Activated CD4-positive, alpha-beta T cell treated with anti-CD3 and anti-CD28 coated beads, Interleukin-10, Interleukin-2, amounts not matched to agents 100 ng/mL and 50 ng/mL, durations not matched to agents 16 hours and 8 hours (primary cell): ENCODE measurements around the gene POLR1G.
"Not testable (repeated sequence)": the region's sequence is repeated elsewhere in the genome, so short reads cannot be mapped to it uniquely, and the experiment has no call there.

ENCODE experiments used
- DNase-seq: peaks from one replicate; pipeline ENCODE4 v3.0.0-alpha.2; 2020

Gene POLR1G

GRCh38 chr19:45400192-45400591, 6.3 kb upstream of the POLR1G start:
- no peak for DNase-seq

GRCh38 chr19:45401815-45402214, 4.6 kb upstream of the POLR1G start:
- DNase-seq, result no peak

- DNase-seq, result peak; percentile 29
Measured at GRCh38 chr19:45402298-45403061, 4.0 kb upstream of the POLR1G start.

- DNase-seq, result no peak
Measured at GRCh38 chr19:45403272-45403671, 3.2 kb upstream of the POLR1G start.

- peak; percentile 77 for DNase-seq
Measured at GRCh38 chr19:45403781-45404556, 2.5 kb upstream of the POLR1G start.

- DNase-seq, result peak; percentile 77
Measured at GRCh38 chr19:45404557-45405434, 1.6 kb upstream of the POLR1G start, which contains the start of gene PPP1R13L. Gene PPP1R13L, minus strand, starts transcription at chr19:45405069. Its CDS starts 6,751 bp downstream, at chr19:45398318.

GRCh38 chr19:45405435-45406225, 814 bp upstream of the POLR1G start:
- DNase-seq, result peak; percentile 89

GRCh38 chr19:45407091-45407375, 589 bp downstream of the POLR1G start:
- DNase-seq, result no peak

GRCh38 chr19:45407585-45407984, 1.1 kb downstream of the POLR1G start:
- not testable (repeated sequence) for DNase-seq

- no peak for DNase-seq
Measured at GRCh38 chr19:45408121-45408520, 1.7 kb downstream of the POLR1G start.

- DNase-seq, result no peak
Measured at GRCh38 chr19:45408830-45409556, 2.5 kb downstream of the POLR1G start.

- no peak for DNase-seq
Measured at GRCh38 chr19:45409557-45409920, 3.1 kb downstream of the POLR1G start.

- DNase-seq, result not testable (repeated sequence)
Measured at GRCh38 chr19:45410330-45410729, 3.9 kb downstream of the POLR1G start.

GRCh38 chr19:45413497-45413896, 7.1 kb downstream of the POLR1G start:
- no peak for DNase-seq

GRCh38 chr19:45414468-45414867, 8.0 kb downstream of the POLR1G start:
- no peak for DNase-seq

- no peak for DNase-seq
Measured at GRCh38 chr19:45417151-45417550, 10.7 kb downstream of the POLR1G start.

- DNase-seq, result no peak
Measured at GRCh38 chr19:45418802-45419201, 12.4 kb downstream of the POLR1G start.

GRCh38 chr19:45419396-45419795, 13.0 kb downstream of the POLR1G start:
- peak; percentile 52 for DNase-seq

GRCh38 chr19:45419895-45420294, 13.5 kb downstream of the POLR1G start:
- DNase-seq, result no peak

- no peak for DNase-seq
Measured at GRCh38 chr19:45420356-45420755, 13.9 kb downstream of the POLR1G start.

- DNase-seq, result no peak
Measured at GRCh38 chr19:45420871-45421270, 14.4 kb downstream of the POLR1G start.
